ENCODE results near the gene SLC7A7. TPM values are rescaled to one million over a fixed set of nuclear protein-coding genes. Genes with fewer than 3 reads are reported as not detected.
"Not testable (repeated sequence)": the region's sequence is repeated elsewhere in the genome, so short reads cannot be mapped to it uniquely, and the experiment has no call there.

SLC7A7 gene
- total and polyA plus RNA-seq, 9 donors: 15.8 to 59.3 (median 28.4) TPM

DNA sequence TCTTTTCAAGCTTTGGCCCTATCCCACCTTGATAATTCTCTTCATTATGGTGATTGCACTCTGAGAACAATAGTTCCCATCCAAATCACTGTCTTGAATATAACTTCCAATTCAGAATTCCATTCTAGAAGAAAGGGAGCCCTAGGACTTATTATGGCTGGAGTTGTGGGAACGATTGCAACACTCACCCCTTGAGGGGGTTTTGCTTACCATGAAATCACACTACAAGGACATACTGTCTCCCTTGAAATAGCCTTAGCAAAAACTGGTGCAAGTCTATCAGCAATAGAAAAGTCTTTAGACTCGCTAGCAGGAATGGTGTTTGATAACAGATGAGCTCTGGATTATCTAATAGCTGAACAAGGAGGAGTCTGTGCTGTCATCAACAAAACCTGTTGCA is 80.1 kb downstream of the SLC7A7 start:
- no peaks in the 10 kb centered on the region for H3K27me3 ChIP-seq (ENCODE audit: control insufficient read depth, insufficient read depth, low read length)
- no CpG with 5 or more reads among the region's 2 CpGs for WGBS (ENCODE audit: insufficient coverage)
- no peaks in the 10 kb centered on the region for H3K4me1 ChIP-seq (ENCODE audit: control insufficient read depth, insufficient read depth, low read length)
- H3K4me3 ChIP-seq (ENCODE audit: low read length): no peak overlapping the region
- no peak for DNase-seq
- no peaks in the 10 kb centered on the region for H3K9me3 ChIP-seq (replicated peaks; ENCODE audit: control insufficient read depth, low read depth, low read length)
- H3K36me3 ChIP-seq (ENCODE audit: control insufficient read depth, insufficient read depth, low read length): no peaks in the 10 kb centered on the region
- H3K27ac ChIP-seq (ENCODE audit: low read length): no peak overlapping the region

DNA sequence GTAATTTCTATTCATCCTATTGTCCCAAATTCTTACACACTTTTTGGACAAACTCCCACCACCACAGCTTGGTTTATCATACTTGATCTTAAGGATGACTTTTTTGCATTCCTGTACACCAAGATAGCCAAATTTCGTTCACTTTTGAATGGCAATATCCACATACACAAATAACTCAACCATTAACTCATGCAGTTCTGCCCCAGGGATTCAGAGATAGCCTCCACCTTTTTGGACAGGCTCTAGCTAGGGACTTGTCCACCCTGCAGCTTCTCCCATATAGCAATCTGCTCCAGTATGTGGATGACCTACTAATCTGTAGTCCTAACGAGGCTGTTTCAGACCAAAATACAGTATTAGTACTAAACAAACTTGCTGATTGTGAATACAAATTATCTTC is 81.4 kb downstream of the SLC7A7 start:
- no peak for DNase-seq
- no peak overlapping the region for H3K4me3 ChIP-seq (ENCODE audit: low read length)
- 64% methylated on average over 1 of the region's 2 CpGs for WGBS (ENCODE audit: insufficient coverage)
- no peak overlapping the region for H3K27ac ChIP-seq (ENCODE audit: low read length)
- H3K36me3 ChIP-seq (ENCODE audit: control insufficient read depth, insufficient read depth, low read length): no peaks in the 10 kb centered on the region
- H3K27me3 ChIP-seq (ENCODE audit: control insufficient read depth, insufficient read depth, low read length): no peaks in the 10 kb centered on the region
- no peaks in the 10 kb centered on the region for H3K4me1 ChIP-seq (ENCODE audit: control insufficient read depth, insufficient read depth, low read length)
- no peaks in the 10 kb centered on the region for H3K9me3 ChIP-seq (replicated peaks; ENCODE audit: control insufficient read depth, low read depth, low read length)

DNA sequence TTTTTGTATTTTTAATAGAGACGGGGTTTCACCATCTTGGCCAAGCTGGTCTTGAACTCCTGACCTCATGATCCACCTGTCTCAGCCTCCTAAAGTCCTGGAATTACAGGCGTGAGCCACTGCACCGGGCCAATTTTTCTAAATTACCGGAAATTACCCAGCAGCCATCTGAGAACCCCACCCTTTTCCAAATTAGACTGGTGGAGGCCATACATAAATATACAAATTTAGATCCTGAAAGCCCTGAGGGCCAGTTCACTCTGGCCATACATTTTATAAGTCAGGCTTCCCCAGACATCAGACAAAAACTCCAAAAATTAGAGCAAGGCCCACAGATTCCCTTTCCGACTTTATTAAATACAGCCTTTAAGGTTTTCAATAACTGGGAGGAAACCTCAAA is 83.2 kb downstream of the SLC7A7 start:
- H3K9me3 ChIP-seq (replicated peaks; ENCODE audit: control insufficient read depth, low read depth, low read length); H3K4me1 ChIP-seq (ENCODE audit: control insufficient read depth, insufficient read depth, low read length); H3K27ac ChIP-seq (ENCODE audit: low read length); DNase-seq; H3K4me3 ChIP-seq (ENCODE audit: low read length); H3K36me3 ChIP-seq (ENCODE audit: control insufficient read depth, insufficient read depth, low read length); H3K27me3 ChIP-seq (ENCODE audit: control insufficient read depth, insufficient read depth, low read length): not testable (repeated sequence)
- 81% methylated on average over 3 of the region's 5 CpGs for whole genome bisulfite sequencing (ENCODE audit: insufficient coverage)

DNA sequence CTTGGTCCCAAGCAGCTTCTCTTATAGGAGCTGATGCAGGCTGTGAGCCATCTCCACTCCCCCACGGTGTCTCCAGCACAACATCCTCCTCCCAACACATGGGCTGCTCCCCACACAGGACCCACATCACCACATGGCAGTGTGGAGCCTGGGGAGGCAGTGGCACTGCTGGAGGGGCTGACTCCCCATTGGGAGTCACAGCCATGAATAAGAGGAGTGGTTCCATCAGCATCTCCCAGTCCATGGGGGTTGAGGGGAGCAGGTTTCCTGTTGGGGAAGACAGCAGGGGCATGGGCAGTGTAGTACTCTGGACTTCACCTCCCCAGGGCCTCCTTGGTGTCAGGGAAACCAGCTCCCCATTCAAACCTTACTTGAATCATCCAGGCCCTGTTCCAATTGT is 89.2 kb downstream of the SLC7A7 start:
- Histone ChIP-seq H3K36me3 (ENCODE audit: control insufficient read depth, insufficient read depth, low read length) (no peaks in the 10 kb centered on the region), H3K27me3 (ENCODE audit: control insufficient read depth, insufficient read depth, low read length) (peaks cover 6% of the 10 kb centered on the region), H3K4me3 (ENCODE audit: low read length) (no peak overlapping the region), H3K9me3 (replicated peaks; ENCODE audit: control insufficient read depth, low read depth, low read length) (no peaks in the 10 kb centered on the region), H3K4me1 (ENCODE audit: control insufficient read depth, insufficient read depth, low read length) (no peaks in the 10 kb centered on the region), H3K27ac (ENCODE audit: low read length) (no peak overlapping the region)
- DNase-seq: no peak
- WGBS (ENCODE audit: insufficient coverage): no CpG with 5 or more reads among the region's 1 CpG

DNA sequence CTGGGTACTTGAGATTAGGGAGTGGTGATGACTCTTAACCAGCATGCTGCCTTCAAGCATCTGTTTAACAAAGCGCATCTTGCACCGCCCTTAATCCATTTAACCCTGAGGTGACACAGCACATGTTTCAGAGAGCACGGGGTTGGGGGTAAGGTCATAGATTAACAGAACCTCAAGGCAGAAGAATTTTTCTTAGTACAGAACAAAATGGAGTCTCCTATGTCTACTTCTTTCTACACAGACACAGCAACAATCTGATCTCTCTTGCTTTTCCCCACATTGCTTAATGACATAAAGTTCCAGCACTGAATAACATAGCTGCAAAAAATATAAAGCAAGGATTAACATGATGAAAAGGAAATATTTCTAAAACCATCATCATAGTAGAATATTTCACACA is 89.9 kb downstream of the SLC7A7 start:
- not testable (repeated sequence) for H3K4me3 ChIP-seq (ENCODE audit: low read length); H3K27ac ChIP-seq (ENCODE audit: low read length); DNase-seq; H3K27me3 ChIP-seq (ENCODE audit: control insufficient read depth, insufficient read depth, low read length); H3K36me3 ChIP-seq (ENCODE audit: control insufficient read depth, insufficient read depth, low read length); H3K9me3 ChIP-seq (replicated peaks; ENCODE audit: control insufficient read depth, low read depth, low read length); H3K4me1 ChIP-seq (ENCODE audit: control insufficient read depth, insufficient read depth, low read length)
- no CpG with 5 or more reads among the region's 3 CpGs for WGBS (ENCODE audit: insufficient coverage)

DNA sequence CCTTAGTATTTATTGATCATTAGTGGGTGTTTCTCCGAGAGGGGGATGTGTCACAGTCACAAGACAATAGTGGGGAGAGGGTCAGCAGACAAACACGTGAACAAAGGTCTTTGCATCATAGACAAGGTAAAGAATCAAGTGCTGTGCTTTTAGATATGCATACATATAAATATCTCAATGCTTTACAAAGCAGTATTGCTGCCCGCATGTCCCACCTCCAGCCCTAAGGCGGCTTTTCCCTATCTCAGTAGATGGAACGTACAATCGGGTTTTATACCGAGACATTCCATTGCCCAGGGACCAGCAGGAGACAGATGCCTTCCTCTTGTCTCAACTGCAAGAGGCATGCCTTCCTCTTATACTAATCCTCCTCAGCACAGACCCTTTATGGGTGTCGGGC is 90.4 kb downstream of the SLC7A7 start:
- WGBS (ENCODE audit: insufficient coverage): 80% methylated on average over 2 of the region's 8 CpGs
- H3K27me3 ChIP-seq (ENCODE audit: control insufficient read depth, insufficient read depth, low read length); H3K36me3 ChIP-seq (ENCODE audit: control insufficient read depth, insufficient read depth, low read length); H3K4me1 ChIP-seq (ENCODE audit: control insufficient read depth, insufficient read depth, low read length); H3K27ac ChIP-seq (ENCODE audit: low read length); DNase-seq; H3K9me3 ChIP-seq (replicated peaks; ENCODE audit: control insufficient read depth, low read depth, low read length); H3K4me3 ChIP-seq (ENCODE audit: low read length): not testable (repeated sequence)

DNA sequence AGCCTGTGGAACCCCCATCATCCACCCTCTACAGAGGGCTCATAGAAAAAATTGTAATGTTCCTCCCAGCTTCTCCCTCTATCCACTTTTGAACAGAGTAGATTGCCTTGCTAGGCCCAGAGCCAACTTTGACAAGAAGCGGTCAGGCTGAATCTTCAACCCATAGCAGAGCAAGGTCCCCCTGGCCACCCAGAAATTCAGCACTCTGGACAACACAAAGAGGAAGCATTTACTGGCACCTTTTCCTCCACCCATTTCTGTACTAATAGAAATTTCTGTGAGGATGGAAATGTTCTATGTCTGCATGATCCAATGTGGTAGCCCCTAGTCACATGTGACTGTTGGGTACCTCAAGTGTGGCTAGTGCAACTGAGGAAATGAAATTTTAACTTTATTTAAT is 91.4 kb downstream of the SLC7A7 start:
- no peaks in the 10 kb centered on the region for H3K4me1 ChIP-seq (ENCODE audit: control insufficient read depth, insufficient read depth, low read length)
- no peak for DNase-seq
- no peak overlapping the region for H3K4me3 ChIP-seq (ENCODE audit: low read length)
- no peak overlapping the region for H3K27ac ChIP-seq (ENCODE audit: low read length)
- no peaks in the 10 kb centered on the region for H3K9me3 ChIP-seq (replicated peaks; ENCODE audit: control insufficient read depth, low read depth, low read length)
- no CpG with 5 or more reads among the region's 1 CpG for WGBS (ENCODE audit: insufficient coverage)
- no peaks in the 10 kb centered on the region for H3K36me3 ChIP-seq (ENCODE audit: control insufficient read depth, insufficient read depth, low read length)
- peaks cover 9% of the 10 kb centered on the region for H3K27me3 ChIP-seq (ENCODE audit: control insufficient read depth, insufficient read depth, low read length)

Other genes with a start within 250 kb of the SLC7A7 start
- gene DAD1, start 226.2 kb downstream of the SLC7A7 start, total RNA-seq: 179 TPM
- 100 to 1,000 TPM; 116 to 168 (median 138) TPM for gene DAD1, start 226.2 kb downstream of the SLC7A7 start, polyA plus RNA-seq (ENCODE audit: insufficient read depth in 1 of 8, insufficient read length in 8 of 8, low replicate concordance in 1 of 8)
- gene ABHD4, start 217.1 kb downstream of the SLC7A7 start, total RNA-seq: 8.0 TPM
- 10 to 100 TPM in 7 of 8 donors, 1 to 10 TPM in 1; 8.8 to 22.3 (median 14.2) TPM for gene ABHD4, start 217.1 kb downstream of the SLC7A7 start, polyA plus RNA-seq (ENCODE audit: insufficient read depth in 1 of 8, insufficient read length in 8 of 8, low replicate concordance in 1 of 8)
- gene OR6J1, start 171.1 kb downstream of the SLC7A7 start, total RNA-seq: not detected
- gene OR6J1, start 171.1 kb downstream of the SLC7A7 start, polyA plus RNA-seq (ENCODE audit: insufficient read depth in 1 of 8, insufficient read length in 8 of 8, low replicate concordance in 1 of 8): under 1 TPM; 0.06 to 0.14 (median 0.09) TPM
- 171 TPM for gene OXA1L, start 48.7 kb downstream of the SLC7A7 start, total RNA-seq
- gene OXA1L, start 48.7 kb downstream of the SLC7A7 start, polyA plus RNA-seq (ENCODE audit: insufficient read depth in 1 of 8, insufficient read length in 8 of 8, low replicate concordance in 1 of 8): 100 to 1,000 TPM; 181 to 242 (median 205) TPM
- 69.2 TPM for gene MRPL52, start 14.5 kb upstream of the SLC7A7 start, total RNA-seq
- gene MRPL52, start 14.5 kb upstream of the SLC7A7 start, polyA plus RNA-seq (ENCODE audit: insufficient read depth in 1 of 8, insufficient read length in 8 of 8, low replicate concordance in 1 of 8): 10 to 100 TPM; 54.3 to 85.8 (median 66.0) TPM
- gene MMP14, start 21.1 kb upstream of the SLC7A7 start, total RNA-seq: 232 TPM
- gene MMP14, start 21.1 kb upstream of the SLC7A7 start, polyA plus RNA-seq (ENCODE audit: insufficient read depth in 1 of 8, insufficient read length in 8 of 8, low replicate concordance in 1 of 8): 100 to 1,000 TPM; 108 to 315 (median 188) TPM
- gene LRP10, start 56.3 kb upstream of the SLC7A7 start, total RNA-seq: 14.5 TPM
- 10 to 100 TPM; 34.1 to 49.9 (median 47.2) TPM for gene LRP10, start 56.3 kb upstream of the SLC7A7 start, polyA plus RNA-seq (ENCODE audit: insufficient read depth in 1 of 8, insufficient read length in 8 of 8, low replicate concordance in 1 of 8)
- 0.13 TPM for gene REM2, start 67.8 kb upstream of the SLC7A7 start, total RNA-seq
- gene REM2, start 67.8 kb upstream of the SLC7A7 start, polyA plus RNA-seq (ENCODE audit: insufficient read depth in 1 of 8, insufficient read length in 8 of 8, low replicate concordance in 1 of 8): under 1 TPM in 7 of 8 donors, not detected in 1; 0.15 to 0.32 (median 0.19) TPM
- 67.6 TPM for gene RBM23, start 103.7 kb upstream of the SLC7A7 start, total RNA-seq
- gene RBM23, start 103.7 kb upstream of the SLC7A7 start, polyA plus RNA-seq (ENCODE audit: insufficient read depth in 1 of 8, insufficient read length in 8 of 8, low replicate concordance in 1 of 8): 10 to 100 TPM; 51.7 to 66.3 (median 55.8) TPM
- gene PRMT5, start 113.9 kb upstream of the SLC7A7 start, total RNA-seq: 41.8 TPM
- 10 to 100 TPM; 57.9 to 85.2 (median 71.2) TPM for gene PRMT5, start 113.9 kb upstream of the SLC7A7 start, polyA plus RNA-seq (ENCODE audit: insufficient read depth in 1 of 8, insufficient read length in 8 of 8, low replicate concordance in 1 of 8)
- 39.3 TPM for gene HAUS4, start 141.7 kb upstream of the SLC7A7 start, total RNA-seq
- gene HAUS4, start 141.7 kb upstream of the SLC7A7 start, polyA plus RNA-seq (ENCODE audit: insufficient read depth in 1 of 8, insufficient read length in 8 of 8, low replicate concordance in 1 of 8): 10 to 100 TPM; 31.2 to 42.9 (median 38.0) TPM
- 30.5 TPM for gene AJUBA, start 167.1 kb upstream of the SLC7A7 start, total RNA-seq
- gene AJUBA, start 167.1 kb upstream of the SLC7A7 start, polyA plus RNA-seq (ENCODE audit: insufficient read depth in 1 of 8, insufficient read length in 8 of 8, low replicate concordance in 1 of 8): 10 to 100 TPM; 33.5 to 48.6 (median 41.2) TPM
- 10.0 TPM for gene C14orf93, start 194.7 kb upstream of the SLC7A7 start, total RNA-seq
- 10 to 100 TPM in 5 of 8 donors, 1 to 10 TPM in 3; 8.8 to 15.9 (median 11.2) TPM for gene C14orf93, start 194.7 kb upstream of the SLC7A7 start, polyA plus RNA-seq (ENCODE audit: insufficient read depth in 1 of 8, insufficient read length in 8 of 8, low replicate concordance in 1 of 8)
- 154 TPM for gene PSMB5, start 219.5 kb upstream of the SLC7A7 start, total RNA-seq
- 100 to 1,000 TPM; 221 to 278 (median 253) TPM for gene PSMB5, start 219.5 kb upstream of the SLC7A7 start, polyA plus RNA-seq (ENCODE audit: insufficient read depth in 1 of 8, insufficient read length in 8 of 8, low replicate concordance in 1 of 8)
- gene PSMB11, start 226.8 kb upstream of the SLC7A7 start, total RNA-seq: not detected
- not detected for gene PSMB11, start 226.8 kb upstream of the SLC7A7 start, polyA plus RNA-seq (ENCODE audit: insufficient read depth in 1 of 8, insufficient read length in 8 of 8, low replicate concordance in 1 of 8)
- gene CDH24, start 242.1 kb upstream of the SLC7A7 start, total RNA-seq: 2.1 TPM
- gene CDH24, start 242.1 kb upstream of the SLC7A7 start, polyA plus RNA-seq (ENCODE audit: insufficient read depth in 1 of 8, insufficient read length in 8 of 8, low replicate concordance in 1 of 8): 1 to 10 TPM; 3.0 to 6.8 (median 5.0) TPM

Measured in muscle of leg (tissue), 11 donors.